Neural progenitor cell (in vitro differentiated cells): ENCODE data around the gene OSBPL1A.

ENCODE experiments used
- CTCF ChIP-seq: fragments of 200-600 bp; sonication (generic); IDR thresholded peaks from 2 replicates; pipeline ENCODE4 v1.5.1; 2017; ENCODE audit warnings: antibody characterized with exemption, mild to moderate bottlenecking
- EZH2 ChIP-seq: fragments of 200-600 bp; sonication (generic); IDR thresholded peaks from 2 replicates; pipeline ENCODE4 v1.6.1; 2017; ENCODE audit warnings: antibody characterized with exemption, mild to moderate bottlenecking, moderate library complexity

GRCh38 chr18:24386681-24387080 lies 10.9 kb downstream of the OSBPL1A start:
- TF ChIP-seq CTCF: no peak
- TF ChIP-seq EZH2: no peak
